ENCODE results near the gene SLC44A1.
A peak's percentile ranks its signal among the peaks of the same experiment; 100 is the strongest.

The SLC44A1 gene

DNA sequence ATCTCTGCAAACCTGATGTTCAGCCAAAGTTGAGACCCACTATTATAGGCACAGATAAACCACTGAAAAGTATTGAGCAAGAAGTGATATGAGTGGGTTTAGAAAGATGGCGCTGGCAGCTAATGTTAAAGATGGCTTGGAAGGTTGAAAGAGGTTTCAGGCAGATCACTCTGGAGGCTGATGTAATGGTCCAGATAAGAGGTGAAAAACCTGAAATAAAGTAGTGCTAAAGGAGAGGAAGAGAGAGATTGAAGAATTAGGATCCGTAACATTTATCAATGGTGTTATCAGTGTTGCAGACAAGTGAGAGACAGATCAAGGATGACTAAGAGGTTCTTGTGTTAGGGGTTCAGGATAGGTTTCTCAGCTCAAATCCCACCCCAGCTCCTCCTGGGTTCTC lies 58.3 kb downstream of the SLC44A1 start:
- DNase-seq (ENCODE audit: low read depth) = no peak

DNA sequence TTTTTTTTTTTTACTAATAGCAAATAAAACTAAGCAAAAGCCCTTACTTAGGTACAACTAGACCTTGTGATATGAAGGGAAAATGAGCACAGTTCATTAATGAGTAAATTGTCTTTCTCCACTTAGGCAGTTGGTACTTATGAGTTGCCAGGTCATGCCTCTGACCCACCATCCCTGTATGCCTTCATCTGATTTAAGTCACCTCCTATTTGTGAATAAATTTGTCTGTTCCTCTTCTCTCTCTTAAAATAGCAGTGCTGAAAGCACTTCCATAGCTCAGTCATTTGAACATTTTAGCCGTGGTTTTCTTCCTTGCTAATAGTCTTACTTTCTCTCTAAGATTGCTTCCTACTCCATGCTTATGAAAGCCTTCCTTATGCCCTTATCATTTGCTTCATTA lies 61.4 kb downstream of the SLC44A1 start:
- no peak for DNase-seq (ENCODE audit: low read depth)

DNA sequence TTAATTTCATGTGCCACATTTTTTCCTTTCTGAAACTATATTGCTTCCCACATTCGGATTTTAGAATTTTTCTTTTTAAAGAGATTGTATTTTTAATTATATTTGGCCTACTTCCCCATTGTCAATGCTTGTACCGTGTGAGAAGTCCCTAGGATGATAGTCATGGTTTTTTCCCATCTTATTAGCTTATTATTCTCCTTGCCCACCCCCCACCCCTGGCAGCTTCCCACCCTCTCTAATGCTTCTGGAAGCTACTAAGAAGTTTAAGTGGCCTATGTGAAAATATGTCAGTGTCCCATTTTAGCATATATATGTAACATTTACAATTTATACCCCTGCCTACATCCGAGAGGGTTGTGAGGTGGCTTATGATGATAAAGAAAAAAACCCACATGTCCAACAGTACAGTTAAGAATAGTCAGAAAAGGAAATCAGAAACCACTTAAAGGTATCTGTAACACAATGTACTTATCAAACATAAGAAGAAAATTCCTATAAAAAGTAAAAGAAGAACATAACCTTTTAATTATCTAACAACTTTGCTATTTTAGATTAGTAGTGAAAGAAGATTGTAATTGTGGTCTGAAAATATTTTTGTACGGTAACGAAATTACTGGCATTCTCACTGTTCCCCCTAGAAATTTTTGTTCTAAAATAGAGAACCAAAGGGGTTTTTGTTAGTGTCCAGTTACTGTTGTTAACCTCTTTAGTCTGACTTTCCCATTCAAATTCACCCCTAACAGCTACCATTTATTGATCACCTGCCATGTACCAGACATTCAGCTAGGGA lies 62.1 kb downstream of the SLC44A1 start:
- DNase-seq (ENCODE audit: low read depth) = no peak

GRCh38 chr9:105307591-105308130 lies 63.2 kb downstream of the SLC44A1 start:
- DNase-seq (ENCODE audit: low read depth) = no peak

DNA sequence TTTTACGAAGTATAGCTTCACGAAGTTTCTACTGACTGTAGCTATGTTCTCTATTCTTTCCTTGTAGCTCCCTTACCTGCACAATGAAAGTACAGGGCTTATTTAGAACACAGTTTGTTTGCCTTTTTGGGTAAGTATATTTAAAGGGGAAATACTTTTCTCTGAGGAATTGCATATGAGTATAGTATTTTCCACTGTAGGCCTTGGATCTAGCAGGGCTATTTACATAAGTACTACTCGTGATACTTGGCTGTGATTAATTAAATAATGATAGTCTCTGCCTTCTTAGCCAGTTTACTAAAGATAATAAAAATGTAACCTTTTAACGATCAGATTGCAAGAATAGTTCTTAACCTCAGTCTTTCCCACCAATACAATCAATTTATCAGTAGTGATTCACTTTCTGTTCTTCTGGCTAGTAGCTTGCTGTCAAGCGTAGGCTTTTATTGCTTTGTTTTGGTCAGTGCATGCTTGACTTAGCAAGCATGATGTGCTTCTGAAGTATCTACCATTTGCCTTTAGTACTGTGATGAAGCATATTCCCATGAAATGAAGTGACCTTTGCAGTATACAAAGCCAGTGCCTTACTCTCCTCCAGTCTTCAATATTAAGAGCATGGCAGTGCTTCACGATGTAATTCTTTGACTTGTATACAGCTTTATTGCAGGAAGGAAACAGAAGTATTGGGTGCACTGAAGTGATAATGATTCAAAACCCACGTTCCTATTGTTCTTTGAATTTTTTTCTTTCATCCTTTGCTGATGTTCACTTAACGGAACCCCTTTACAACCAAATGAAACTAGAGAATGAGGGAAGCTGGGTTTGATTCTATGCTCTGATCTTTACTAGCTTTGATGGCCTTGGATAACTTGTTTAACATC lies 64.2 kb downstream of the SLC44A1 start:
- no peak for DNase-seq (ENCODE audit: low read depth)

DNA sequence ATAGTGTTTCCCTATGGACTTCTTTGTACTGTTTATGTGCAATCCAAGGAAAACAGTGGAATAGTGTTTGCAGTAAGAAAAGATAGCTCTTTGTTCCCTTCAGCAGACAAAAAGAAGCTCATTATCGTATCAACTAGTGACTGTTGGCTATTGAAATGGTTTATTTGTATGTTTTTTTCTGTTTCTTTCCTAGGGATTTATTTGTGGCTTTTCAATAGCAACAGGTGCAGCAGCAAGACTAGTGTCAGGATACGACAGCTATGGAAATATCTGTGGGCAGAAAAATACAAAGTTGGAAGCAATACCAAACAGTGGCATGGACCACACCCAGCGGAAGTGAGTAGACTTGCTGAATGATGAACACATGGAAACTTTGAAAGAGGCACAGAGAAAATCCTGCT lies 65.1 kb downstream of the SLC44A1 start:
- DNase-seq (ENCODE audit: low read depth) = no peak

DNA sequence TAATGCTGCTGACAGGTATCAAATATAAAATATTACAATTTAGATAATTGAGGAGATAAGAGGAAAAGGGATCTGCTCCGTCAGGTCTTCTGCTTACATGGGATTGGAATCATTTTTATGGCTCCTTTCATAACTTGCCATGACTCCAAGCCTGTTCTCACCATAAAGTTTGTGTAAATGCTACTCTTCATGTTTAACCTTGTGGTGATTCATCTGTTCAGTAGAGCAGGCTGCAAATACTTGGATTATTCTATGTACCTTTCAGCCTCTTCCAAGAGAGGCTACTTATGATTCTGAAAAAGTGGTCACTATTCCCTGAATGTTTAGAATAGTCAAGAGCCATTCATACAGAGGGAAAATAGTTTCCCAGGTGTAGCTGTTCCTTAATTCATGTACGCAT lies 66.9 kb downstream of the SLC44A1 start:
- DNase-seq (ENCODE audit: low read depth) = no peak

GRCh38 chr9:105313238-105313637 lies 68.8 kb downstream of the SLC44A1 start:
- no peak for DNase-seq (ENCODE audit: low read depth)

GRCh38 chr9:105316703-105317102 lies 72.3 kb downstream of the SLC44A1 start:
- DNase-seq (ENCODE audit: low read depth) = no peak

DNA sequence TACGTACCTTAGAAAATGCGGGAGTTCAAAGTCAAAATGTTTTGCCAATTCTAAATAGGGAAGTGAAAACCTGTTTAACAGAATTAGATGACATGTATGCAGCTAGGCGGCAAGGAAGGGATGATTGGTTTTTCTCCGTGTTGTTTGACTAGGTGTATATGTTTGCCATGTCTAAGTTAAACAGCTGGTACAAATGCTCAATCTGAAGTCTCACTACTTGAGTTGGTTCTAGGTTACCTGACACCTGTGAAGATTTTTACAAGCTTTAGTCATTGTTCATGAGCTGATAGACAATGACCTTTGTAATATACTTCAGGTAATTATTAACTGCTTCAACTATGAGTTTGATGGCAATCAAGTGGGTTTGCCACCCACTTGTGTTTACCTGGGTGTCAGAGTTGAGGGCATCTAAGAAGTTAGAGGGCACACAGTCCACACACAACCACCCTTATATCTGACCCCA lies 74.3 kb downstream of the SLC44A1 start:
- DNase-seq (ENCODE audit: low read depth) = no peak

DNA sequence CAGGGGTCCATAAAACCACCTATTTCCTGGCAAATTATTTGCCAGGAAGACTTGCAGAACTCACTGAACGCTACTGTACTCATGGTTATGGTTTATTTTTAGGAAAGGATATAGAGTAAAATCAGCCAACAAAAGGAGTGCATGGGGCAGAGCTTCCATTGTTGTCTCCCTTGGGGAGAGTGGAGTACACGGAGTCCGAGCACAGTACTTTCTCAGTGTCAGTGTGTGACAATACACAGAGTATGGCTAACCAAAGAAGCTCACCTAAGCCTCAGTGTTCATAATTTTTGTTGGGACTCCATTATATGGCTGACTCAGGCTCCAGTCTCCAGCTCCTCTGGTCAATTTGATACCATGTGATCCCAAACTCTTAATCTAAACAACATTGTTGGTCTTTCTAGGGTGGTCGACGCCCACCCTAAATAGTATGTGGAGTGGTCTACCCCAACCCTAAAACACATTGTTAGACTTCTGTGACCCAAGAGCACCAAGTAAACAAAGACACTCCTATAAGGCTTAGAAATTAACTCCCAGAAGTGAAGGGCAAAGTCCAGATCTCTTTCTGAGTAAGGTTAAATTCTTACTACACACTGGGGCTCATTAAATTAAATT lies 74.9 kb downstream of the SLC44A1 start:
- DNase-seq (ENCODE audit: low read depth) = no peak

- DNase-seq (ENCODE audit: low read depth) = no peak
These were observed 76.1 kb downstream of the SLC44A1 start for GRCh38 chr9:105320568-105320967.

DNA sequence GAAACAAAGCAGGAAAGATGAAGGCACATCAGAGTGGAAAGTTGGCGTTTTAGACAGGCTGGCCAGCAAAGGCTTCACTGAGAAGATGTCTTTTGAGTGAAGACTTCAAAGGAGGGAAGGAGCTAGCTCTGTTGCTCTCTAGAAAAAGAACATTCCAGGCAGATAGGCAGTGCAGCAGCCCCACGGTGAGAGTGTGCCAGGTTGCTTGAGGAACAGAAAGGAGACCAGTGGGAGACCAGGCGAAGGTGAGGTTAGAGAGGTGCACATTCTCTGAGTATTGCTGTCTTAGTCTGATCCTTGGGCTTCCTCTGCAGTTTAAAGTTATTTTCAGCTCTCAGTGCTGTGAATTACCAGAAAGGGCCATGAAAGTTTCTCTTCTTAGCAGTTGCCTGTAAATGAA lies 83.8 kb downstream of the SLC44A1 start:
- DNase-seq (ENCODE audit: low read depth) = no peak

GRCh38 chr9:105328872-105329718 lies 84.6 kb downstream of the SLC44A1 start:
- peak; percentile 37 for DNase-seq (ENCODE audit: low read depth)

DNA sequence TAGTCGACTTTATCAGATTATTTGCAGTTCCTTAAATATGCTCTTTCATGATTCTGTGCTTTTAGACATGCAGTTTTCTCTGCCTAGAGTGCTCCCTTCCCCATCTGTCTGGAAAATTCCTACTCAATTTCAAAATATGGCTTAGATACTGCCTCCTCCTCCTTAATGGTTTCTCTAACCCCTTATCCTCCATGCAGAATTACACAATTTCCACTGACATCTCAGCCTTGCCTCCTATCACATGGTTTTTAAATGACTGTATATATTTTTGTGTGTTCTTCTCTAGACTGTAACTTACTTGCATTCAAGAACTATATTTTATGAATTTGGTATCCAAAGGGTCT lies 85.2 kb downstream of the SLC44A1 start:
- peak; percentile 38 for DNase-seq (ENCODE audit: low read depth)

- DNase-seq (ENCODE audit: low read depth) = no peak
These were observed 85.8 kb downstream of the SLC44A1 start for GRCh38 chr9:105330201-105330600.

DNA sequence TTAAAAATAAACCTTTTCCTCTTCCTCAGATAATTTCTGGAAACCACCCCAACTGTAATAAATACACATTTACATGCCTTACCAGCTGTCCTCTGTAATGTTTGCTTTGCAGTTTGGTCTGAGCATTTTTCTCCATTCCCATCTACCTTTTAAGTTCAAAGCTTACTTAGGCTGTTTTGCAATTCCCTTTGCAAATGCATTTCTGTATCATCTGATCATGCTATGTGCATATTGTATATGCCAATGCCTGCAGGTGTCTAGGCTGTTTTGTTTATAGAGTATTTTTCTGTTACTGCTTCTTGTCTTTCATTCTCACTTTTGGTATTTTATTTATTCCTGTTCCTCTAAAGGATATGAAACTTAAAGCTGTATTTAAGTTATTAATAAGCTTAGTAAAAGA lies 86.3 kb downstream of the SLC44A1 start:
- DNase-seq (ENCODE audit: low read depth) = no peak

- DNase-seq (ENCODE audit: low read depth) = no peak
These were observed 86.7 kb downstream of the SLC44A1 start for GRCh38 chr9:105331160-105331559.

DNA sequence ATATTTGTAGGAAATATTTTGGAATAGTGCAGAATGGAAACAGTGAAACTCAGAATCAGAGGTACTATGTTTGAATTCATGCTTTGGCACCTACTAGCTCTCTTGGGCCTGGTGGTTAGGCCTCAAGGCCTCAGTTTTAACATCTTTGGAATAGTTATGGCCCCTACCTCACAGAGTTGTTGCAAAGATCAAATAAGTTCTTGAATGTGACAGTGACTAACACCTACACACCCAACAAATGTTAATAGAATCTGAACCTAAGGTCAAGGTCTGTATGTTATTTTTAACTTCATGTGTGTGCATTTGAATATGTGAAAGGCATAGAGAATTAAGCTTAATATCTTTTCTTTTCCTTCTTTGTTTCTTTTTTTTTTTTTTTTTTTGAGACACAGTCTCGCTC lies 87.3 kb downstream of the SLC44A1 start:
- DNase-seq (ENCODE audit: low read depth) = no peak

DNA sequence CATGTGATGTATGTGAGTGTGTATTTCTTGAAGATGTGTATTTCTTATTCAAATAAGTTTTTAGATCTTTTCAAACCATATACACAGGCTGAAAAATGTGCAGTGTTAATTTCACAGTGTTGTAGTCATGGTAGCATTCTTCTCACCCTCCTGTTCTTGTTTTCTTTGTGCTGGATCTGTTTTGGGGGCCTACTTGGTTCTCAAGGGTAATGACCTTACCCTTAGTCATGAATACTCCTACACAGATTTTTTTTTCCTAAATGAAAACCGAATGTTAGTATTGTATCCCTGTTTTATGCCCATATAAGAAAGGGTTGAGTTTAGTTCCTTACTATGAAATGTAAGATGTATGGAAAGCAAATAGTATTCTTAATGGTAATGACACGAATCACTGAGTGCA lies 88.0 kb downstream of the SLC44A1 start:
- peak; percentile 39 for DNase-seq (ENCODE audit: low read depth)

- peak; percentile 39 for DNase-seq (ENCODE audit: low read depth)
These were observed 88.6 kb downstream of the SLC44A1 start for GRCh38 chr9:105333076-105333475.

- DNase-seq (ENCODE audit: low read depth) = peak; percentile 30
These were observed 89.4 kb downstream of the SLC44A1 start for GRCh38 chr9:105333811-105334210.

Data from fibroblast of gingiva (primary cell).